ENCODE measurements around the gene TSPAN19. TPM values are rescaled to one million over a fixed set of nuclear protein-coding genes. Genes with fewer than 3 reads are reported as not detected.
"Not testable (repeated sequence)": the region's sequence is repeated elsewhere in the genome, so short reads cannot be mapped to it uniquely, and the experiment has no call there.

The TSPAN19 gene
- polyA plus RNA-seq, 2 donors: 0.05 TPM; not detected in 1

- Histone ChIP-seq H3K27ac (ENCODE audit: low read depth in 2 of 2, low read length in 1 of 2) (no peak overlapping the region), H3K4me3 (ENCODE audit: low read depth in 1 of 2, low read length in 2 of 2) (no peak overlapping the region), H3K36me3 (ENCODE audit: control insufficient read depth in 2 of 2, insufficient read depth in 2 of 2, low read length in 1 of 2) (no peaks in the 10 kb centered on the region), H3K27me3 (ENCODE audit: control insufficient read depth in 1 of 2, insufficient read depth in 2 of 2, low read length in 2 of 2) (no peaks in the 10 kb centered on the region), H3K9me3 (ENCODE audit: control insufficient read depth in 2 of 2, insufficient read depth in 1 of 2, low read depth in 1 of 2, low read length in 1 of 2) (peaks cover 0 to 2% of the 10 kb centered on the region in 2 donors), H3K4me1 (ENCODE audit: control insufficient read depth in 2 of 2, insufficient read depth in 2 of 2, low read length in 1 of 2) (no peaks in the 10 kb centered on the region)
- WGBS, 2 donors: 77 to 89% methylated on average over 1 of the region's 1 CpG
Measured at GRCh38 chr12:85005615-85006014, 30.5 kb downstream of the TSPAN19 start.

GRCh38 chr12:85005047-85005446 is 31.0 kb downstream of the TSPAN19 start:
- not testable (repeated sequence) for H3K27me3 ChIP-seq (ENCODE audit: control insufficient read depth in 1 of 2, insufficient read depth in 2 of 2, low read length in 2 of 2); H3K9me3 ChIP-seq (ENCODE audit: control insufficient read depth in 2 of 2, insufficient read depth in 1 of 2, low read depth in 1 of 2, low read length in 1 of 2); H3K4me3 ChIP-seq (ENCODE audit: low read depth in 1 of 2, low read length in 2 of 2); H3K36me3 ChIP-seq (ENCODE audit: control insufficient read depth in 2 of 2, insufficient read depth in 2 of 2, low read length in 1 of 2); H3K4me1 ChIP-seq (ENCODE audit: control insufficient read depth in 2 of 2, insufficient read depth in 2 of 2, low read length in 1 of 2); H3K27ac ChIP-seq (ENCODE audit: low read depth in 2 of 2, low read length in 1 of 2)
- 80 to 85% methylated on average over 2 of the region's 2 CpGs for WGBS, 2 donors

DNA sequence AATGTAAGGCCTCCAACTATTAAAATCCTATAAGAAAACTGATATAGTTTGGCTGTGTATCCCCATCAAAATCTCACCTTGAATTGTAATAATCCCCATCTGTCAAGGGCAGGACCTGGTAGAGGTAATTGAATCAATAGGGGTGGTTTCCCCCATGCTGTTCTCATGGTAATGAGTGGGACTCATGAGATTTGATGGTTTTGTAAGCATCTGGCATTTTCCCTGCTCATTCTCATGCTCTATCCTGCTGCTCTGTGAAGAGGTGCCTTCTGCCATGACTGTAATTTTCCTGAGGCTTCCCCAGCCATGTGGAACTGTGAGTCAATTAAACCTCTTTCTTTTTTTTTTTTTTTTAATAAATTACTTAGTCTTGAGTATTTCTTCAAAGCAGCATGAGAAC is 31.9 kb downstream of the TSPAN19 start:
- Histone ChIP-seq H3K36me3 (ENCODE audit: control insufficient read depth in 2 of 2, insufficient read depth in 2 of 2, low read length in 1 of 2) (no peaks in the 10 kb centered on the region), H3K27ac (ENCODE audit: low read depth in 2 of 2, low read length in 1 of 2) (no peak overlapping the region), H3K4me3 (ENCODE audit: low read depth in 1 of 2, low read length in 2 of 2) (no peak overlapping the region), H3K4me1 (ENCODE audit: control insufficient read depth in 2 of 2, insufficient read depth in 2 of 2, low read length in 1 of 2) (no peaks in the 10 kb centered on the region), H3K9me3 (ENCODE audit: control insufficient read depth in 2 of 2, insufficient read depth in 1 of 2, low read depth in 1 of 2, low read length in 1 of 2) (peaks cover 0 to 2% of the 10 kb centered on the region in 2 donors), H3K27me3 (ENCODE audit: control insufficient read depth in 1 of 2, insufficient read depth in 2 of 2, low read length in 2 of 2) (no peaks in the 10 kb centered on the region)

DNA sequence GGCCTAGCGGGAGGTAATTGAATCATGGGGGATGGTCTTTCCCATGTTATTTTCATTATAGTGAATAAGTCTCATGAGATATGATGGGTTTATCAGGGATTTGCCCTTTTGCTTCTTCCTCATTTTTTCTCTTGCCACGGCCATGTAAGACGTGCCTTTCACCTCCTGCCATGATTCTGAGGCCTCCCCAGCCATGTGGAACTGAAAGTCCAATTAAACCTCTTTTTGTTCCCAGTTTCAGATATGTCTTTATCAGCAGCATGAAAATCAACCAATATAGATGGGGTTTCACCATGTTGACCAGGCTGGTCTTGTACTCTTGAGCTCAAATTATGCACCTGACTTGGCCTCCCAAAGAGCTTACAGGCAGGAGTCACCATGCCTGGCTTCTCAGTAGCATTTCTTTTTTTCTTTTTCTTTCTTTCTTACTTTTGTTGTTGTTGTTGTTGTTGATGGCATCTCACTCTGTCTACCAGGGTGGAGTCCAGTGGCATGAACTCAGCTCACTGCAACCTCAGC is 33.2 kb downstream of the TSPAN19 start:
- Histone ChIP-seq H3K9me3 (ENCODE audit: control insufficient read depth in 2 of 2, insufficient read depth in 1 of 2, low read depth in 1 of 2, low read length in 1 of 2) (peaks cover 0 to 2% of the 10 kb centered on the region in 2 donors), H3K27ac (ENCODE audit: low read depth in 2 of 2, low read length in 1 of 2) (no peak overlapping the region), H3K4me3 (ENCODE audit: low read depth in 1 of 2, low read length in 2 of 2) (no peak overlapping the region), H3K4me1 (ENCODE audit: control insufficient read depth in 2 of 2, insufficient read depth in 2 of 2, low read length in 1 of 2) (no peaks in the 10 kb centered on the region), H3K27me3 (ENCODE audit: control insufficient read depth in 1 of 2, insufficient read depth in 2 of 2, low read length in 2 of 2) (no peaks in the 10 kb centered on the region), H3K36me3 (ENCODE audit: control insufficient read depth in 2 of 2, insufficient read depth in 2 of 2, low read length in 1 of 2) (no peaks in the 10 kb centered on the region)
- 82 to 83% methylated on average over 3 of the region's 3 CpGs for WGBS, 2 donors

DNA sequence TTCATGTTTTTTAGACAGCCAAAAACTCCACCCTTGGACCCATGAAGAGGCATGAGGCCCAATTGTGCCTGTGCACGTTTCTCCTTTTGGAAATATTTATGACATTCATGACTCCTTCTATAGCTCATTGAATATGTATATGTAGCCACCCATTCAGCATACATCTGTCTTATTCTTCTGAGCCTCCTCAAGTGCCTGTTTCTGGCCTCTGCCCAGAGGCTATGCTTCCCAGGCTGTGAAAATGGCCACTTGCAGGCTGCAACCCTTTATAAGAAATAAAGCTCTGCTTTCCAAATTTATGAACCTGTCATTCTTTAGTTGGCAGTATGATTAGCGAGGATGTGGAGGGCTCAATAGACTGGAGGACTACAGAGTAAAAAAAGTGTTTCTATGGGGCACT is 35.3 kb downstream of the TSPAN19 start:
- 63 to 64% methylated on average over 2 of the region's 2 CpGs for WGBS, 2 donors
- no peaks in the 10 kb centered on the region for H3K36me3 ChIP-seq (ENCODE audit: control insufficient read depth in 2 of 2, insufficient read depth in 2 of 2, low read length in 1 of 2)

DNA sequence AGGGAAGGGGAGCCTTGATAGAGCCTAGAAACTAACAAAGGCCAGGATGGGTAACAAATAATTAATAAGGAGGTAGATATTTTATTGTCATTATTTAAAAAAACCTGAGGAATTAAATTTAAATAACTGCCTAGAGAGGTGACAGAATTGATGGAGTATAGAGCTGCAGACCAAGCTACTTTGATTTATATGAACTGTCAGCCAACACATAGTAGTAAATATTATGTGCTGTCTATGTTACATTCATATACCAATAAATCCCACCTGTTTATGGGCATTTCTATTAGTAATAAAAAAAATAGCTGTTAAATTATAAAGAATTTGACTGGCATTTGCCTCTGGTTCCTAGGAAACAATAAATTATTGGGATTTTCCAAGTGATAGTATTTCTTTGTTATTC is 37.7 kb downstream of the TSPAN19 start:
- Histone ChIP-seq H3K9me3 (ENCODE audit: control insufficient read depth in 2 of 2, insufficient read depth in 1 of 2, low read depth in 1 of 2, low read length in 1 of 2) (no peaks in the 10 kb centered on the region), H3K27ac (ENCODE audit: low read depth in 2 of 2, low read length in 1 of 2) (no peak overlapping the region), H3K27me3 (ENCODE audit: control insufficient read depth in 1 of 2, insufficient read depth in 2 of 2, low read length in 2 of 2) (no peaks in the 10 kb centered on the region), H3K4me1 (ENCODE audit: control insufficient read depth in 2 of 2, insufficient read depth in 2 of 2, low read length in 1 of 2) (no peaks in the 10 kb centered on the region), H3K36me3 (ENCODE audit: control insufficient read depth in 2 of 2, insufficient read depth in 2 of 2, low read length in 1 of 2) (no peaks in the 10 kb centered on the region), H3K4me3 (ENCODE audit: low read depth in 1 of 2, low read length in 2 of 2) (no peak overlapping the region)

More for the DNA sequence above, 35.3 kb downstream of the TSPAN19 start:
- no peak overlapping the region for H3K4me3 ChIP-seq (ENCODE audit: low read depth in 1 of 2, low read length in 2 of 2)
- H3K27ac ChIP-seq (ENCODE audit: low read depth in 2 of 2, low read length in 1 of 2): no peak overlapping the region
- H3K27me3 ChIP-seq (ENCODE audit: control insufficient read depth in 1 of 2, insufficient read depth in 2 of 2, low read length in 2 of 2): no peaks in the 10 kb centered on the region
- peaks cover 0 to 2% of the 10 kb centered on the region in 2 donors for H3K9me3 ChIP-seq (ENCODE audit: control insufficient read depth in 2 of 2, insufficient read depth in 1 of 2, low read depth in 1 of 2, low read length in 1 of 2)
- H3K4me1 ChIP-seq (ENCODE audit: control insufficient read depth in 2 of 2, insufficient read depth in 2 of 2, low read length in 1 of 2): no peaks in the 10 kb centered on the region

DNA sequence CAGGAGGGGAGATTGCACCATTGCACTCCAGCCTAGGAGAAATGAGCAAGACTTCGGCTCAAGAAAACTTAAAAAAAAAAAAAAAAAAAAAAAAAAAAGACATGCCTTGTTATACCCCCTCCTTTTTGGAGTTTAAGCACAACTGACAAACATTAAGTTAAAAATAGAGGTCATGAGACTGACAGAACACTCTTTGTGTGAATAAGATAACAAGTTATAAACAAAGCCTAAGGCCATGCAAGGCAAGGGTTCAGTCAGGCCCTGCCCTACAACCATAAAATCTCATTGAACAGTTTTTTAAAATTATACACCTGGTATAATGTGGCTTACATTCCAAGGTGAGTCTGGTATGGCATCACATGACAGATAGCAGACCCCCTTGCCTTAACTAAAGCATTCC is 39.3 kb downstream of the TSPAN19 start:
- no peaks in the 10 kb centered on the region for H3K36me3 ChIP-seq (ENCODE audit: control insufficient read depth in 2 of 2, insufficient read depth in 2 of 2, low read length in 1 of 2)
- WGBS, 2 donors: 60 to 69% methylated on average over 1 of the region's 1 CpG
- H3K9me3 ChIP-seq (ENCODE audit: control insufficient read depth in 2 of 2, insufficient read depth in 1 of 2, low read depth in 1 of 2, low read length in 1 of 2): no peaks in the 10 kb centered on the region
- no peaks in the 10 kb centered on the region for H3K27me3 ChIP-seq (ENCODE audit: control insufficient read depth in 1 of 2, insufficient read depth in 2 of 2, low read length in 2 of 2)
- no peaks in the 10 kb centered on the region for H3K4me1 ChIP-seq (ENCODE audit: control insufficient read depth in 2 of 2, insufficient read depth in 2 of 2, low read length in 1 of 2)
- H3K4me3 ChIP-seq (ENCODE audit: low read depth in 1 of 2, low read length in 2 of 2): no peak overlapping the region
- H3K27ac ChIP-seq (ENCODE audit: low read depth in 2 of 2, low read length in 1 of 2): no peak overlapping the region

GRCh38 chr12:84995641-84996040 is 40.4 kb downstream of the TSPAN19 start:
- Histone ChIP-seq H3K4me3 (ENCODE audit: low read depth in 1 of 2, low read length in 2 of 2) (no peak overlapping the region), H3K27me3 (ENCODE audit: control insufficient read depth in 1 of 2, insufficient read depth in 2 of 2, low read length in 2 of 2) (no peaks in the 10 kb centered on the region), H3K9me3 (ENCODE audit: control insufficient read depth in 2 of 2, insufficient read depth in 1 of 2, low read depth in 1 of 2, low read length in 1 of 2) (no peaks in the 10 kb centered on the region), H3K36me3 (ENCODE audit: control insufficient read depth in 2 of 2, insufficient read depth in 2 of 2, low read length in 1 of 2) (no peaks in the 10 kb centered on the region), H3K27ac (ENCODE audit: low read depth in 2 of 2, low read length in 1 of 2) (no peak overlapping the region), H3K4me1 (ENCODE audit: control insufficient read depth in 2 of 2, insufficient read depth in 2 of 2, low read length in 1 of 2) (no peaks in the 10 kb centered on the region)
- WGBS, 2 donors: 70 to 76% methylated on average over 2 of the region's 2 CpGs

DNA sequence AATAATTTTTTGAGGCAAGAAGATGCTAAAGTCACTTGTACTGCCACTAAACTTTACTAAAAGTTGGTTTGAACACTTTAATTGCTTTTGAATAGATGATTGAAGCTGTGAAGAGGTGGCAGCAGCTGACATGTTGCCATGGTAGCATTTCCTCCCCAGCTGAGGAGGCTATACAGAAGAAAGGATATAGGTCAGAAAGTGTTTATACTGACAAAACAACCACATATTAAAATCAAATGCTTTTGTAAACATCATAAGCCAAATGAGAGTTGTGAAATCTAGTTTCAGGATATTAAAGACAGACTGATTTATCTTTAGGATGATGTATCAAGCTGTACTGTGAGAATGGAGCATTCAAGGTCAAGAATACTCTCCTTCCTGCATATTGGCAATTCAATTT is 41.7 kb downstream of the TSPAN19 start:
- H3K27ac ChIP-seq (ENCODE audit: low read depth in 2 of 2, low read length in 1 of 2): no peak overlapping the region
- H3K36me3 ChIP-seq (ENCODE audit: control insufficient read depth in 2 of 2, insufficient read depth in 2 of 2, low read length in 1 of 2): no peaks in the 10 kb centered on the region
- H3K4me3 ChIP-seq (ENCODE audit: low read depth in 1 of 2, low read length in 2 of 2): no peak overlapping the region

DNA sequence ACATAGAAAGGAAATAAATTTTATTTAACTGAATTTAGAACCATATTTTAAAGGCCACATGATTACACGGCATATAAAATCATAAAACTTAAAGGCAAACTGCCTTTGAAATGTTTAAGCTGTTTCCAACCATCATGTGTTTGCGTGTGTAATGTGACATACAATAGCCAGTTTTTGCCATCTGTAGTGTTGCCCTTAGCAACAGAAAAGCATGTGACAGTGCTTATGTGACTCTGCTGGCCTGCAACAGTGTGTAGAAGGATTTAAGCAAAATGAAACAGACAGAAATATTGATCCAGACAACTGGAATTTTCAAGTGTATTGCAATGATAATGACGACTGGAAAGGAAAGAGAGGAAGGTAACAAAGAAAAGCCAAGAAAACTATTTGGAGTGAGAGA is 49.5 kb downstream of the TSPAN19 start:
- H3K9me3 ChIP-seq (ENCODE audit: control insufficient read depth in 2 of 2, insufficient read depth in 1 of 2, low read depth in 1 of 2, low read length in 1 of 2): no peaks in the 10 kb centered on the region
- no peak overlapping the region for H3K4me3 ChIP-seq (ENCODE audit: low read depth in 1 of 2, low read length in 2 of 2)
- H3K36me3 ChIP-seq (ENCODE audit: control insufficient read depth in 2 of 2, insufficient read depth in 2 of 2, low read length in 1 of 2): no peaks in the 10 kb centered on the region
- H3K4me1 ChIP-seq (ENCODE audit: control insufficient read depth in 2 of 2, insufficient read depth in 2 of 2, low read length in 1 of 2): no peaks in the 10 kb centered on the region
- no peak overlapping the region for H3K27ac ChIP-seq (ENCODE audit: low read depth in 2 of 2, low read length in 1 of 2)
- H3K27me3 ChIP-seq (ENCODE audit: control insufficient read depth in 1 of 2, insufficient read depth in 2 of 2, low read length in 2 of 2): no peaks in the 10 kb centered on the region
- 63 to 66% methylated on average over 3 of the region's 3 CpGs for WGBS, 2 donors

More for the DNA sequence above, 41.7 kb downstream of the TSPAN19 start:
- Histone ChIP-seq H3K27me3 (ENCODE audit: control insufficient read depth in 1 of 2, insufficient read depth in 2 of 2, low read length in 2 of 2) (no peaks in the 10 kb centered on the region), H3K4me1 (ENCODE audit: control insufficient read depth in 2 of 2, insufficient read depth in 2 of 2, low read length in 1 of 2) (no peaks in the 10 kb centered on the region), H3K9me3 (ENCODE audit: control insufficient read depth in 2 of 2, insufficient read depth in 1 of 2, low read depth in 1 of 2, low read length in 1 of 2) (no peaks in the 10 kb centered on the region)
